ENCODE data around the gene PRKD3.

PRKD3 gene

DNA sequence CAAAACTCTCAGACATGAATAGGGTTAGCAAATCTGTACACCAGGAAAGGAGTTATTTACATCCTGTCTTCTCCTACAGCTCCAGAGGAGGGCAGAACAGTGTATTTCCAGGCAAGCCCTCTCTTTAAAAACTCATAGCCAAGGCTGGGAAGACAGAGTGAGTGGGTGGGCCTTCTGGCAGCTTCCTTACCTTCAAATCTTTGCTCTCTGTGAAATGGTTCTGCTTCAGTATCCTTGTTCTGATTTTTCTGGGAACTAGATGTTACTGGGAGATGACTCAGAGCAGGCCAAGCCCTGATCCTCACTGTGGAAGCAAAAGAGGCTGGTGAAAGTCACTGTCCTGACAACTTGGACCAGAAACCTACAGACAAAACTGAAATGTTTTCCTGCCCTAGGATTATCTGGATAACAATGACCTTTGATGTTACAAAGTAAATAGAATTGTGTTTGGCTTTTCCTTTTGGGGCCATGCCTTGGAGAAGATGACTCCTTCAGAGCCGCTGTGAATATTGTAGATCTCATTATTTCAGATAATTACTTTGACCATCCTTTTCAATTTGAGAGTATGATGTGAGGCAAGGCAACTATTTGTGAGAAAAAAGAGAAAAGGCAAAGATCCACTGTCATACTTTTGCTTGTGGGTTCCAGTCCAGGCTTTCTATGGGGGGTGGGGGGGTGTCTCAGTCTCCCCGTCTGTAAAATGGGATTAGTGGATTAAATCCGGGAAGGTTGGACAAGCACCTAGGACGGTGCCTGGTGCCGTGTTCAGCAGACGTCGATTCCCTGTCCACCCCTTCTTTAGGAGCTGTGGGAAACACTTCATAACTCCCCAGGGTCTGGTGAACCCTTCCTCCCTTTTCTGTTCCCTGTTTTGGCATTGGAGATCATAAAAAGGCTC, 19.2 kb upstream of the PRKD3 start:
- peak in 11 of 58 donors; percentile 5 to 63 (median 20) for DNase-seq

DNA sequence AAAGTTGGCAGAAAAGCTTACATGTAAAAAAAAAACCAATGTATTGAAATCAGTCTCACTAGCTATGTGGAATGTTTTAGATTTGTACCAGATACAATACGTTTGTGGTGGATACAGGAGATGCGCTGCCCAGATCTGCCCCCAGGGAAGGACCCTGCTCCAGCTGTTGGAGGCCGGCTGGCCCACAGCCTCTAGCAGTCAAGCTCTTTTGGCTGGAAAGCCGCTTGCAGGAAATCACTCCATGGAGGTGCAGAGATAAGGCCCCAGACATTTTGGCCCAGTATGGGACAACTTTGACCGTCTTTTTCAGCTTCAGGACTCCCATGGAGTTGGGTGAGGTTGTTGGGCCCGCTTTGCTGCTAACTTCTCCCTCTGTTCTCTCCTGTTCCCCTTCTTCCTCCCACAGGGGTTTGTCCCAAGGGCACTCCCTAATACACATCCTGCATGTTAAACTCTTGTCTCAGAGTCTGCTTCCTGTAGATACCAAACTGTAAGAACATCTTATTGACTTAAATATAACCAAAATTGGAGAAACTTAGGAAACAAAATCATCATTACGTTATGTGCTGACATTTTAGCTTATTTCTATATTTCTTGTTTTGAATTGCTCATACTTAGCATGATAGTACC, 18.1 kb upstream of the PRKD3 start:
- DNase-seq = no peak

DNA sequence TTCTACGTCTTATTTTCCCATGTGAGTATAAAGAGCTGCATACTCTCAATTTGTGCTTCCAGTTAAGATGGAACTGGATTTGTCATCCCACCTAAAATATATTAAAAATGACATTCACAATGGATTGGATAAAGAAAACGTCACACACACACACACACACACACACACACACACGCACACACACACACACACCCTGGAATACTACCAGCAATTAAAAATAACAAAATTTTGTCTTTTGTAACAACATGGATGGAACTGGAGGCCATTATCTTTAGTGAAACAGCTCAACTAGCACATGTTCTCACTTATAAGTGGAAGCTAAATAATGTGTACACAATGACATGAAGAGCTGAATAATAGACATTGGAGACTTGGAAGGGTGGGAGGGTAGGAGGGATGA, 16.0 kb upstream of the PRKD3 start:
- no peak for DNase-seq

DNA sequence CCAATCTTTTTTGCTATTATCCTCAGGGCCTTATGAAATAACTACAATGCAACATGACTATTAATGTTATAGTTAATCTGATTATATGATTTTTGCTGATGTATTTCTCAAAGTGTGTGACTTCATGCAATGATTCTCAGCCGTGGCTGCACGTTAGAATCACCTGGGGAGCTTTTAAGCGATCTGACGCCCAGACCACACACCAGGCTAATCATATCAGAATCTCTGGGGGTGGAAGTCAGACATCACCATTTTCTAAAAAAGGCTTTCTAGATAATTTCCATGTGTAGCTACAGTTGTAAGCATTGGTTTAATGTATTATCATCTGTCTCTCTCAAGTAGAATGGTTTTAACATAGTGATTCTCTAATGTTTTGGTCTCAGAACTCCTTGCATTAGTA, 14.3 kb upstream of the PRKD3 start:
- DNase-seq = no peak

DNA sequence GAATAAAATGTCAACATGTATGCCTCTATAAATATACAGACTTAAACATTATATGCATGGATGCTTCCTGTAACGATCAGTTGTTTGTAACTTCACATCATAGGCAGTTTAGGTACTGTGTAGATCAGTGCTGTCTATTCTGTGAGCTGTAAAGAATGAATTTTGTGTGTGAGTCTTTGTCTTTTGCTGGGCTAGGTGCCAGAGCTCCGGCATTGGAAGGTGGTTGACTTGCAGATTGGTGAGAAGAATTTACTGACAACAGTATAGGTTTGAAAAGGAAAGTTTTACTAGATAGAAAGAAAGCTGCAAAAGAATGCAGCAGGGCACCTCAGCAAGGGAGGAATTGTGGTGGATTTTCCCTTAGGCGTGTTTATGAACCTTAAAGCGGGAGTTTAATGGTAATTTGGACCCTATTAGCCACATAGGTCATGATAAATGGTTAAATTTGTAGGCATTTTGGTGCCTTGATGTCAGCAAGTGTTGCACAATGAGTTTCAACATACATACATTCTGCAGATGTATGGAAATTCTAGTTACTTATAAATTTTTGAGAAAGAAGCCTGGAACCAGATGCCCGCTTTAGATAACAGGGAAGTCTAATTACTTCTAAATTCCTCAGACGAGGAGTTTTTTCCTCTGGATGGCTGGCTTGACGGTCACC, 13.1 kb upstream of the PRKD3 start:
- DNase-seq = peak in 2 of 58 donors; percentile 2 to 11

DNA sequence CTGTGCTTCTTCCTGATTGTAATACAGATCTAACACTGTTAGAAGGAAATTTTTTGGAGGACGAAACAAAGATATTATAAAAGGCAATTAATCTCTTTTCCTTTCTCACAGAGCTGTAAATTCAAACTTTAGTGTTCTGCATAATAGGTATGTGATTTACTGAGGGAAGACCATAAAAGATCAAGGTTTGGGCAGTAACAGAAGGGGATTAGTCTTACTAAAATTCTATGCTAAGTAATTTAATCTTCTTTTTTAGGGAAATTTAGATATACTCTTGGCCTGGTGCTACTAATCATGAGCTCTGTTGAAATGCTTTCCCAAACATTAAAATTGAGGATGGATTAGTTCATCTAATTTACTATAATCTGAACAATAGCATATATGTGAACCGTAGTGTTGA, 11.0 kb upstream of the PRKD3 start:
- no peak for DNase-seq

DNA sequence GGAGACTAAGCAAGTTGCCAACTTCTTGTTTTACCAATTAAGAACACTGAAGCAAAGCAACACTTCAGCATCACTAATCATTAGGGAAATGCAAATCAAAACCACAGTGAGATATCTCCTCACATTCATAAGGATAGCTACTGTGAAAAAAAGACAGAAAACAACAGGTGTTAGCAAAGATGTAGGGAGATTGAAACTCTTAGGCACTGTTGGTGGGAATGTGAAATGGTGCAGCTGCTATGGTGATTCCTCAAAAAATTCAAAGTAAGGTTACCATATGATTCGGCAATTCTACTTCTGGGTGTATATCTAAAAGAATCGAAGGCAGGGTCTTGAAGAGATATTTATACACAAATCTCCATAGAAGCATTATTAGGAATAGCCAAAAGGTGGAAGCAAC, 8.6 kb upstream of the PRKD3 start:
- no peak for DNase-seq

DNA sequence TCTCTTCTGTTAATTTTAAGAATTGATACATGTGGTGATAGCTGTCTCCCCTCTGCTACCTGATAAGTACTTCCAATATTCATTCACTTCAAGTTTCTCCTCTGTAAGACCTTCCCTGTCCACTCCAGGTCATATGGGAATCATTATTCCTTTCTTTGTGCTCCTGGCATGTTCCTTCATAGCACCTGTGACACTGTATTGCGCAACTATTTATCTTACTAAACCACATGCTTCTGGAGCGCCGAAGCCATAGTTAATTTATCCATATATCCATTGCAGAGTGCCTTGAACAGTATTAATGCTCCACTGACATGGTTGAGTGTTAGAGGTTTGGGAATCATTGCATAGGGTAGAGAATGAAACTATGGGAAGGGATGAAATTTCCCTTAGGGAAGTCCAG, 7.9 kb upstream of the PRKD3 start:
- DNase-seq = no peak

DNA sequence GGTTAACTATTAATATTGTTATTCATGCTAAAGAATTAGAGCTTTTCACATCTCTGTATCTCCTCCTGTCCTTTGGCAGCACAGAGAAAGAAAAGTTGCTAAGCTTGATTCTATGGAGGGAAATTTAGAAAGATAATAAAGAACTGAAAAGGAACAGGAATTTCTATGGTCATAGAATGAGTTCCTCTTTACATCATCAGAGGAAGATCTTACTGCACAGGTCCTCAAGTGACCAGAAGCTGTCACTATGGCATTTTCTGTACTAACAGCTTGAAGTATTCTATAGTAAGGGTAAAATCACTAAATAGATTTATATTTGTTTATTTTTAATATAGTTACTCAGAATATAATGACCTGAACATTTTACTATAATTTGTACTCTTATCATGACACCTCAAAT, 6.0 kb upstream of the PRKD3 start:
- no peak for DNase-seq

DNA sequence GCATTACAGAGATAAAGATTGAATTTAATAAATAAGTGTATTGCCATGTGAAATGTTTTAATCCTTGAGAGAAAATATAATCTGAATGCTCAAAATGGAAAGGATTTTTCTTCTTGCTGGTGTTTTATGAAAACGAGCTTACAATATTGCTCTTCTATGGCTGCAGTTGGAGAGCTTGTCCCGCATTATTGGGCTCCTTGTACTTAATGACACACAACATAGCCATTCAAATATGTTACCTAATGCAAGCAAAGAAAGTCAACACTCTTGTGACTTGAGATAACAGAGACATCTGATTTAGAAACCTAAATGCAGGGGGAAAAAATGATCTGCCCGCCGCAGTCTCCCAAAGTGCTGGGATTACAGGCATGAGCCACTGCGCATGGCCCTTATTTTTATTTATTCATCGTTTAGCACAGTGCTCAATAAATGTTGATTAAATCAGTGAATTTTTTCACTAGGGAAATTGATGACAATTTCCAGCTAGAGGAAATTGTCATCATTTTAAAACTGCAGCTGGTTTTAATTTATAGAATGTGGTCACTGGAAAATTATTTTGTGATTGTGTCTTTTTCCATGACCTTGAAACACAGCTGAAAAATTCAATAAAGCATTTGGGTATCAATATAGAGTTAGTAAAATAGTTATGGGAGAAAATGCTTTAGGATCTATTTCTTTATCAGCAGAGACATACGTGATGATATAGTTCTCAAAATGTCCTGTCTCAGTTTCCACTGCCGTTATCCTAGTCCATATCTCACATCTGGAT, 2.4 kb upstream of the PRKD3 start:
- no peak for DNase-seq

DNA sequence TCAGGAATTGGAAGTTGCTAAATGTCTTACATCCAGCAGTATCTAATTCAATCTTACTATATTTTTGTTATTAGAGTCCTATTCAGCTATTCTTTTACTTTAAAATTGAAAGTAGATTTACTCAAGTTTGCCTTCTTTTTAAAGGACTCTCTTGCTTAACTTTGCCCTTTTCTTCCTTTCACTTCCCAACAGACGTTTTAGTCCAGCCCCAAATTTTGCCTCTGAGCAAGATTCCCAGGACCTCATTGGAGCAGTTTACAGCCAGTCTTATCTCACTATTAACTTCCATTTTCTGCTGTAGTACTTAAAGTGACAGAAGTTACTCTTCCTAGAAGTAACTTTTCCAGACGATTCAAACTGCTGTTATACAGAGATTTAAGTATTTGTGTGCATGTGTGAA, 1.7 kb upstream of the PRKD3 start:
- peak in 2 of 58 donors; percentile 3 to 19 for DNase-seq

DNA sequence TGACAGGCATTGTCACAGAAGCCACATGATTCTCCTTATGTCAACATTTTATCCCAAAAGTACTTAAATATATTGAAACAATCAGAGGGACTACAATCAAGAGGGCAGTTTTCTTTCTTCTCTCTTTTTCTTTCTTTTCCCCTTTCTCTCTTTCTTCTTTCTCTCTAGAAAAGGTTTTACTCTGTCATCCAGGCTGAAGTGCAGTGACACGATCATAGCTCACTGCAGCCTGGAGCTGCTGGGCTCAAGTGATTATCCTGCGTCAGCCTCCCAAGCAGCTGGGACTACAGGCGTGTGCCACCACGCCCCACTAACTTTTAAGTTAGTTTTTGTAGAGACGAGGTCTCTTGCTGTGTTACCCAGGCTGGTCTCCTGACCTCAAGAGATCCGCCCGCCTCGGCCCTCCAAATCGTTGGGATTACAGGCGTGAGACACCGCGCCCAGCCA, 1.0 kb upstream of the PRKD3 start:
- DNase-seq = no peak

DNA sequence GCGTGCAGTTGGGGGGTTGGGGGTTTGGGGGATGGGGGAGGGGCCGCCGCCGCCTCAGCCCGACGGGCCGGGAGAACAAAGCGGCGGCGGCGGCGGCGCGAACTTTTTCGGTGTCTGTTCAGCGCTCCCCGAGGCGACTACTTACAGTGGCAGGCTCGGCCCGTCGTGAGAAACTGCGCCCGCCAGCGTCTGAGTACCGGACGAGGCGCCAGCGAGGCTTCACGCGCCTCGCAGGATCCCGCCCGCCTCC, 172 bp downstream of the PRKD3 start:
- DNase-seq = peak in 17 of 58 donors; percentile 8 to 78 (median 42)

DNA sequence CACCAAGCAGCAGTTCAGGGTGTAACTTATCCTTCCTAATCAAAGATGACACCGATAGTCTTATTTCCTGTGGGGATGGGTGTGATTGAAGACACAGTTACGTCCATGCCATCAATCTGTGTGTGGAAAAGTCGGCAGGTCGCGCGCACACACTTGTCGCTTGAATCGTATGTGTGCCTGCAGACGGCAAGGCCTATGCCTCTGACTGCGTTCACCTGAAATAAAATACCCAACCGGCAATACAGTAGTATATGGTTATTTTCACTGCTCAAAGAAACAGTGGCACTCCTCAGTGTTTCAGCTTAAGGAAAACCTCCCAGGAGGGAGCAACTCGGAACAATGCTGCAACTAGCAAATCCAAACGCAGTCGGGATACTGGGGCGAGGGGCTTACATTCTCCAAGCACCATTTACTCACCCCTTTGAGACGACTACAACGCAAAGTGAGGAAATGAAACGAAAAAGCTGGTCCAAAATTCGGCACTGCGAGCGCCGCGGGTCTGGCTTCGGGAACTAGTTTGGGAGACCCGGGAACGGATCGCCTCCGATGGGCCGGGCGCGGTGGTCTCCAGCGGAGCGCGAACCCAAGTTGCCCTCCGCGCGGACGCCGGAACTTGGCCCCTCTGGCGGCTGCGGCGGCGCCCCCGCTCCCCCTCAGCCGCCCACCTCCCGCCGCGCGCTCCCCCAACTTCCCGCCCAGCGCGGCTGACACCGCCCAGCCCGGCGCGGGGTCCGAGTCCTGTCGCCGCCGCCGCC, 675 bp downstream of the PRKD3 start:
- DNase-seq = peak in 6 of 58 donors; percentile 2 to 32 (median 26)

DNA sequence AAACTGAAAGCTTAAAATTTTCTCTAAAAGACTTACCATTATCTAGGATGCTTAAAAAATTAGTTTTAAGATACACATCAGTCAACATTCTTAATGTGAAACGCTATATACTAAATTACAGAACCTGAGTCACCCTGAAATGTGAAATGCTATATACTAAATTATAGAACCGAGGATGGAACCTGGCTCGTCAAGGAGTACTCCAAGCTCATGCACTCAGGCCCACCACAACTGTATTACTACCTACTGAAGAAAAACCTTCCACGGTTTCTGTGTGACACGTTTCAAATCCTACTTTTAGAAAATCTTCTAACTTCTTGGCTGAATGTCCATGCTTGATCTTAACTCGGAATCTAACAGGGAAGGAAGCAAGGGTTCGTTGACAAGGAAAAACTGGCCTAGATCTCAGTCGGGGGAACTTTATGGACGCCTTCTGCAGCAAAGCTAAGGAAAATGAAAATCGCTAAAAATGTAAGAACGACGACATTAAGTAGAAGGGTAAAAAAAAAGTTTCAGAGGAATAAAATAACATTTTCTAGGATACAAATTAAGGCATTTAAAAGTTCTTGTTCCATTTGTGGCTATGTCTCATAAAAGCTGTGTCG, 1.4 kb downstream of the PRKD3 start:
- no peak for DNase-seq

DNA sequence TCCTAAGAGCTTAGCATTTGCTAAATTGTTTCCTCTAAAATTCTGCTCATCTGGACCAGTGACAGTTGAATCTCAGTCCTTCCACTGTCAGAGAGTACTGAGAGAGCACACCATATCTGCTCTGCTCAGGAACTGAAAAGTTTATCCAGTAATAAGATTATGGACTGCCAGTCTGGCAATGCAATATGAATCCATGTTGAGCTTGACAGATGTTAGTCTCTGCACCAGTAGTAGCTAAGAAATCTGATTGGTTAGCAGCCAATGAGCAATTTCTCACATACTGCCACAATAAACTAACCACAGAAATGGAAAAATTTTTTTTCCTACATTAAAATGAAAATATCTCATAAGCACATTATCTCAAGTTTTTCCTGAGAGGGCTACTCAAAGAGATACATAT, 2.3 kb downstream of the PRKD3 start:
- no peak for DNase-seq

DNA sequence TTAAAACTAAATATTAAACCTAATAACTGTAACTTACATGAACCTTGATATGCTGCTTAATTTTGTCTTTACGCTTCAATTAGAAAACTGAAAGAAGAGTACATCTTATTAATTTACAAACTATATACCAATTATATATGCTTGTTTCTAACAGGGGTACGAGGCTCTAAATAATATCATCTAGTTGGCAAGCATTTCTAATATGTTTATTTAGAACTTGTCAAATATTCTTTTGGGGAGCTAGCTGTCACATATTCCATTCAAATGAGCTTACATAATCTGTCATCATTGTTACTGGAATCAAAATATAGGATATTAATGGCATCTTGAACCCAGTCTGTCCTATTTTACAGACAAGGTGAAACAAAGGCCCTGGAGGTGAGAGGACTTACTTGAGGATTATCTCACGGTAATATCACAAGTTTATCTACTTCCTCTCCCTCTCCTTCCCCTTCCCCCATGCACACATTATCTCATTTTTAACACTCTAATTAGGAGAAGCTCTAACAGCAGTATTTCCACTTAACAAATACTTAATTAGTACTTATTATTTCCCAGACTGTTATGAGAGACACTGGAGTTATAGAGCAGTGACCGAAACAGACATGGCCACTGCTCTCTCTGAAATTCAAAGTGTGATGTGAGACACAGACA, 3.5 kb downstream of the PRKD3 start:
- no peak for DNase-seq

DNA sequence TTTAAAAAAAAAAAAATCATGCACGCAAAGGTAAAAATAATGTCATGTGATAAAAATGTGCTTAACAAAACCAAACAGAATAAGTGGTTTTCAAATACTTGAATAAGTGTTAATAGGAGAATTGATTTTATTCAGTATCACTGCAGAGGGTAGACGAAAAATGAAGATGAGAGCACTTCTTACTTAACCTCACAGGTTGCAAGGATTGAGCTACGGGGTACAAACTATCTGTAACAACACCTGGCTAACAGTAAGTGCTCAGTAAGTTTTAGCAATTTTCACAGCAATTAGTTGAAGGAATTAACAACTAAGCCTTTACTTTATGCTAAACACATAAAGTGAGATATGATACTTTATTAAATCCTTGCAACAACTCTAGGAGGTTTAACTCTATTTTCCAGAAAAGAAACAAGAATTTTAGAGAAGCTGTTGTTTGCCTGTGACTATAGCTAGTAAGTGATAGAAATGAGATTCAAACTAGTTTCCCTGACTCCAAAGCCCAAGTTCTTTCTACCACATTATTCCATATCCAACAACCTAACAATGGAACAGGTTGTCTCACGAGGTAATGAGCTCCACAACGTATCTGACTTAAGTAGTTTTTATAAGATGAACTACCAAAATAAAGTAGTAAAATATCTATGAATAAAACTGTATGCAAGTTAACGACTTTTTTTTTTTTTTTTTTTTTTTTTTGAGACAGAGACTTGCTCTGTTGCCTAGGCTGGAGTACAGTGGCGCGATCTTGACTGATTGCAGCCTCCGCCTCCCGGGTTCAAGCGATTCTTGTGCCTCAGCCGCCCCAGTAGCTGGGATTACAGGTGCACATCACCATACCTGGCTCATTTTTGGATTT, 4.7 kb downstream of the PRKD3 start:
- no peak for DNase-seq

DNA sequence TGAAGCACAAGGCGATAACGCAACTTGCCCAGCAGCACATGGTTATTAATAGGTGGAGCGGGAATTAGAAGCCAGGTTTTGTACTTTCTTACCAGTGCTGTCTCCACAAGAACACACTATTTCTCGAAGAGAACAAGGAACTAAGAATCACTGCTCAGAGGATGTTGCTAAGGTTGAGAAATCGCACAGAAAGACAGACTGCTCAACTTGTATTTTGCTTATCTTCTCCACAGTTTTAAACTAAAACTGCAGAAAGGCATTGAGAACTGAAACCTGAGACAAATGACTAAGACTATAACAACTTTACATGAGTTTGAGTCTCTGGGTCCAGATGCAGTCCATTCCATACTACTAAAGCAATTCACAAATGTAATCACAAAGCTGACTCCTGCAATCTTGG, 6.2 kb downstream of the PRKD3 start:
- no peak for DNase-seq
